Nephron progenitor cell (in vitro differentiated cells): ENCODE data around the gene MBOAT1.

Experiments
- DNase-seq: peaks from one replicate; pipeline ENCODE4 v3.0.0; 2021
- H3K27ac Mint-ChIP-seq: 2 replicates; pipeline ENCODE4 v1.8.0; 2021; ENCODE audit warnings: mild to moderate bottlenecking, moderate library complexity, mixed read lengths
- H3K27me3 Mint-ChIP-seq: 2 replicates; pipeline ENCODE4 v1.8.0; 2021; ENCODE audit warnings: mild to moderate bottlenecking, low read depth, mixed read lengths; ENCODE audit not compliant: poor library complexity
- H3K36me3 Mint-ChIP-seq: 2 replicates; pipeline ENCODE4 v1.8.0; 2021; ENCODE audit warnings: low read depth, mixed read lengths
- H3K4me1 Mint-ChIP-seq: 2 replicates; pipeline ENCODE4 v1.8.0; 2021; ENCODE audit warnings: mixed read lengths
- H3K4me3 Mint-ChIP-seq: 2 replicates; pipeline ENCODE4 v1.8.0; 2021; ENCODE audit warnings: mild to moderate bottlenecking, moderate library complexity, mixed read lengths
- H3K9me3 Mint-ChIP-seq: 2 replicates; pipeline ENCODE4 v1.8.0; 2021; ENCODE audit warnings: mild to moderate bottlenecking, moderate library complexity, mixed read lengths
- CTCF ChIP-seq: fragments of 200-600 bp; sonication (generic); IDR thresholded peaks from 2 replicates; pipeline ENCODE4 v1.5.0; 2021; ENCODE audit warnings: antibody characterized with exemption

Gene MBOAT1

GRCh38 chr6:20118892-20119291, 93.4 kb downstream of the MBOAT1 start:
- H3K36me3 Mint-ChIP-seq, result peaks cover 24% of the 10 kb centered on the region
- peak overlapping the region; percentile 90 for H3K27ac Mint-ChIP-seq
- peaks cover 81% of the 10 kb centered on the region for H3K4me1 Mint-ChIP-seq
- no peak overlapping the region for H3K4me3 Mint-ChIP-seq
- peak; percentile 28 for DNase-seq
- H3K9me3 Mint-ChIP-seq, result no peaks in the 10 kb centered on the region
- H3K27me3 Mint-ChIP-seq, result no peaks in the 10 kb centered on the region
- no peak for TF ChIP-seq CTCF

- DNase-seq, result no peak
- Mint-ChIP-seq H3K4me1 (peaks cover 91% of the 10 kb centered on the region), H3K27ac (peak overlapping the region; percentile 90), H3K9me3 (no peaks in the 10 kb centered on the region), H3K27me3 (no peaks in the 10 kb centered on the region), H3K36me3 (peaks cover 20% of the 10 kb centered on the region), H3K4me3 (peak overlapping the region; percentile 23)
- no peak for TF ChIP-seq CTCF
These were observed 94.8 kb downstream of the MBOAT1 start for GRCh38 chr6:20117474-20117873.

GRCh38 chr6:20116792-20117191, 95.5 kb downstream of the MBOAT1 start:
- H3K36me3 Mint-ChIP-seq, result peaks cover 18% of the 10 kb centered on the region
- peak overlapping the region; percentile 7 for H3K4me3 Mint-ChIP-seq
- peaks cover 87% of the 10 kb centered on the region for H3K4me1 Mint-ChIP-seq
- H3K27ac Mint-ChIP-seq, result peak overlapping the region; percentile 94
- H3K27me3 Mint-ChIP-seq, result no peaks in the 10 kb centered on the region
- no peaks in the 10 kb centered on the region for H3K9me3 Mint-ChIP-seq
- TF ChIP-seq CTCF, result no peak
- DNase-seq, result no peak

- no peaks in the 10 kb centered on the region for H3K27me3 Mint-ChIP-seq
- no peak for DNase-seq
- TF ChIP-seq CTCF, result no peak
- H3K4me3 Mint-ChIP-seq, result no peak overlapping the region
- peaks cover 25% of the 10 kb centered on the region for H3K36me3 Mint-ChIP-seq
- H3K27ac Mint-ChIP-seq, result peak overlapping the region; percentile 85
- H3K9me3 Mint-ChIP-seq, result no peaks in the 10 kb centered on the region
- peaks cover 79% of the 10 kb centered on the region for H3K4me1 Mint-ChIP-seq
These were observed 96.9 kb downstream of the MBOAT1 start for GRCh38 chr6:20115246-20115980.

GRCh38 chr6:20113649-20114224, 98.5 kb downstream of the MBOAT1 start:
- Mint-ChIP-seq H3K27ac (no peak overlapping the region), H3K4me1 (peaks cover 73% of the 10 kb centered on the region), H3K27me3 (no peaks in the 10 kb centered on the region), H3K9me3 (no peaks in the 10 kb centered on the region), H3K36me3 (peaks cover 35% of the 10 kb centered on the region), H3K4me3 (no peak overlapping the region)
- no peak for TF ChIP-seq CTCF
- no peak for DNase-seq

GRCh38 chr6:20112841-20113240, 99.4 kb downstream of the MBOAT1 start:
- no peaks in the 10 kb centered on the region for H3K27me3 Mint-ChIP-seq
- H3K4me1 Mint-ChIP-seq, result peaks cover 72% of the 10 kb centered on the region
- H3K27ac Mint-ChIP-seq, result peak overlapping the region; percentile 96
- peaks cover 42% of the 10 kb centered on the region for H3K36me3 Mint-ChIP-seq
- TF ChIP-seq CTCF, result no peak
- no peak for DNase-seq
- H3K9me3 Mint-ChIP-seq, result no peaks in the 10 kb centered on the region
- H3K4me3 Mint-ChIP-seq, result no peak overlapping the region
